Activated effector memory CD4-positive, alpha-beta T cell treated with Interleukin-2 at 50 U/mL for 16 hours (primary cell): ENCODE results near the gene UNC5C.
"Not testable (repeated sequence)": the region's sequence is repeated elsewhere in the genome, so short reads cannot be mapped to it uniquely, and the experiment has no call there.

Source experiments
- DNase-seq: peaks from one replicate; pipeline ENCODE4 v3.0.0-alpha.2; 2020

Gene UNC5C

GRCh38 chr4:95209927-95210326 lies 338.8 kb downstream of the UNC5C start:
- DNase-seq: no peak

- DNase-seq: no peak
These were observed 343.9 kb downstream of the UNC5C start for GRCh38 chr4:95204873-95205272.

DNA sequence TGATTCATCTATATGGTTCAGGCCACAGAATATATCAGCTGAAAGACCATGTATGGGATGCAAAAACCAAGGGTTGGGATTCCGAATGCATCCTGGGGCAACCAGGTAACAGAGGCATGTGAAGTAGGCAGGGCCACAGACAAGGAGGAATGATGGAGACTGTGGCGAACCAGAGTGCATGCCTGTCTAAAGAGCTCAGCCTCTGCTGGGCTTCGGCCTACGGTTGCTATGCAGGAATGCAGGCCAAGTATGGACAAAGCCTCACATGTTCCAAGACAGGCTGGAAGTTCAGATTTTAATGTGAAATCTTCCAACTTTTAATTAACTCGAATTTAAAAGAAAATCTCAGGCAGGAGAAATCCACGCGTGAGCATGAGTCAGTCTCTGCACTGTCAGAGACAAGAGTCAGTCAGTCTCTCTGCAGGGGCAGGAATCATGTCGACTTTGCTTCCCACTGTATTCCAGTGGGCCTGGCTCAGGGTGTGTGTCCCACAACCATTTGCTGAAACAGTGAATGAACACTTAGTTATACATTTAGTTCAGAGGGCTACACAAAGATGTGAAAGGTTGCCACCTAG lies 344.4 kb downstream of the UNC5C start:
- no peak for DNase-seq

GRCh38 chr4:95198961-95199360 lies 349.8 kb downstream of the UNC5C start:
- no peak for DNase-seq

GRCh38 chr4:95197353-95197752 lies 351.4 kb downstream of the UNC5C start:
- no peak for DNase-seq

- no peak for DNase-seq
These were observed 355.2 kb downstream of the UNC5C start for GRCh38 chr4:95193391-95194224.

GRCh38 chr4:95191537-95191936 lies 357.2 kb downstream of the UNC5C start:
- no peak for DNase-seq

DNA sequence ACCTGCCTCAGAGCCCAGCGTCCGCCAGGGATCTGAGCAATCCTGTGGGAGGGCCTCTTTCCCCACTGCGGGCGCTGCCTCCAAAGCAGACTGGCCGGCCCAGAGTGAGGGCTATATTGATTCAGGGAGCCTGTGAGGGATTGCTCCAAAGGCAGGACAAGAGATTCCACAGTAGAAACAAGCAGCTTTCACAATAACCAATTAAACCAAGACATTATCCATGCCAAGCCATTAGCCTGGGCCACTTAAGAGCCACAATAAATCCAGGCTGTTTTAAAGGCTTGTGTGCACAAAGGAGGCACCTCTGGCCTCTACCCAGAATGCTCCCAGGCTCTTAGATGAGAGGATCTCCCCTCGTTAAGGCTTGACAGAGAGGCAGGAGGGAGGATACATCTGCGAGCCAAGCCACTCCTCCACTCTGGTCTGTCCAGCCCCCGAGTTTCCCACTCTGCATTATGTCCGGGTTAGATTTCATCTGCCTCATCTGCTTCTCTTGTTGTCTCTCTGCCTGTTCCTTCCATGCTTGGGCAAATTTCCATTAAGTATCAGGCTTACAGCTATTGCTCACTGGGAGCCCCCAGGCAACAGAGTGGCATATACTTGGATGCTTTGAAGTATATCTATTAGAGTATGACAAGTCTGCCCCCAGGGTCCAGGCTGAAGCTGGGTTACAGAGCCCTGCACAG lies 357.9 kb downstream of the UNC5C start:
- no peak for DNase-seq

GRCh38 chr4:95188701-95189370 lies 359.9 kb downstream of the UNC5C start:
- DNase-seq: no peak

DNA sequence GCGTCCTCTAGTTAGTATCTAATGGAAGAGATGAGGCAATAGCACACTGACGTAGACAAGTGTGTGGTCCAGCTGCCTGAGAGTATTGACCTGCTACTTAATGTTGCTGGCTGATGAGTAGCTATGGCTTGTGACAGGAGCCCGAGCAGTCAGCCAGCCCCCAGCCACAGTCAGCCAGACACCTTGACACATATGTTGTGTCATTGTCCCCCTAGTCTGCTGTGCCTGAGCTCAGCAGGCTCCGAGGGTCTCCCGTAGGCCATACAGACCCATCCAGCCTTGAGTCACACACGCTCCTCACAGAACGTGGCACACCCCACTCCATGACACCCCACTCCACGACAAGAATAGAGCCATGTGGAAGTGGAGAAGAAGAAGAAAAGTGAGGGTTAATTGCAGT lies 362.1 kb downstream of the UNC5C start:
- DNase-seq: no peak

- DNase-seq: no peak
These were observed 364.9 kb downstream of the UNC5C start for GRCh38 chr4:95183656-95184408.

GRCh38 chr4:95181996-95182306 lies 366.8 kb downstream of the UNC5C start:
- no peak for DNase-seq

GRCh38 chr4:95181243-95181995 lies 367.4 kb downstream of the UNC5C start:
- no peak for DNase-seq

GRCh38 chr4:95180531-95181242 lies 368.1 kb downstream of the UNC5C start:
- no peak for DNase-seq

GRCh38 chr4:95178938-95179337 lies 369.8 kb downstream of the UNC5C start:
- DNase-seq: no peak

GRCh38 chr4:95171377-95171776 lies 377.4 kb downstream of the UNC5C start:
- DNase-seq: not testable (repeated sequence)

GRCh38 chr4:95170176-95170575 lies 378.6 kb downstream of the UNC5C start:
- DNase-seq: no peak

GRCh38 chr4:95167805-95168204 lies 381.0 kb downstream of the UNC5C start:
- no peak for DNase-seq

- no peak for DNase-seq
These were observed 382.7 kb downstream of the UNC5C start for GRCh38 chr4:95165926-95166524.

DNA sequence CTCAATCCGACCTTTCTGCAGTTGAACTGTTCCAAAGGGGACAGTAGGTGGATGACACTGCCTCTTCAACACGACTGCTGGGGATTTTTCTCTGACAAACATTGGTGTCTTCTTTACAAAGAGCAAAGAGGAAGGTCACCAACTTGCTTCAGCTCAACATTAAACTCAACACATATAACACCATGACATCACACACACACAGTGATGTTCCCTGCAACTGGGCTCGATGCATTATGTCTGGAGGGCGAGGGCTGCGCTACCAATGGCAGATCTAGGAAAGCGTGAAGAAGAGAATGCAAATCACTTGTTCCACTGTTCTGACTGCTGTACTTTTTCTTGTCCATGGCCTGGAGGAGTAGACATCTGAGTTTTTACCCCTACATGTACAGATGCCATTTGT lies 385.9 kb downstream of the UNC5C start:
- DNase-seq: no peak
